GM19238 (cell line): Measurements from ENCODE around the gene FGF14.

Experiments
- DNase-seq: peaks from one replicate; pipeline ENCODE4 v3.0.0; 2011; ENCODE audit warnings: low spot score; ENCODE audit not compliant: insufficient read length

The FGF14 gene

DNA sequence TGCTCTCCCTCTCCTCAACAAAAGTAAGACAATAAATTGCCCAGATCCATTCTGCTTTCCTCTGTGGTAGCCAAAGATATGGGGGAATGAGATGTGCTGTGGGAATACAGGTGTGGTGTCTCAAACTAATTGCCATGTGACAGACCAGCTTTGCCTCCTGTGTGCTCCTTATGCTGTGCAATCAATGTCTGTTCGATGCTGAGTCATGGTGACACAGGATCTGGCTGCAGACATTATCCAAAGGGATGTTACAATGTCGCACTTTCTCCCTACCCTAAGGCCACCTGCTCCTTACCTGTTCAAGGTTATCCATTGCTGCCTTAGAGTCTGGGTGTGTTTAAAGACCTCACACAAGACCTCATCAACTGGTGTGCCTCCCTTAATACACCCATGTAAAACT, 32.5 kb downstream of the FGF14 start:
- no peak for DNase-seq

- DNase-seq, result no peak
These were observed 34.0 kb downstream of the FGF14 start for GRCh38 chr13:102367836-102368235.

- no peak for DNase-seq
These were observed 40.7 kb downstream of the FGF14 start for GRCh38 chr13:102361113-102361512.

- no peak for DNase-seq
These were observed 42.6 kb downstream of the FGF14 start for GRCh38 chr13:102359264-102359663.

GRCh38 chr13:102355251-102355650, 46.6 kb downstream of the FGF14 start:
- no peak for DNase-seq

DNA sequence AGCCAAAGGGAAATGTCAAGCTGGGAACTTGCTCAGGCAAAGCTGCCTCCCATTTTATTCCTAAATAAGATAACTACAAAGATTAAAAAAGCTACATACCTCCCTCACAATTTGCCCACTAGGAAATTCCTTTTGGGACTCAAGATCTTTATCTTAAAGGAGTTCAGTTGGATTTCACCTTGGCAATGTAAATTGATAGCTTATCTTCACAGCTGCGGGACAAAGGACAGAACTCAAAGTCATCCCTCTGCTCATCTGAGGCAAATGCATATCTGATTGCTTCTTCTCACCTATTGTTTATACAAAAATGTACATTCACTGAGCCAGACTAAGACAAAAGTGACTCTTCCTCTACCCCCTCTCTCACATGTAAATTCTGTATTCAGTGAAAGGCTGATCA, 47.8 kb downstream of the FGF14 start:
- DNase-seq, result no peak

DNA sequence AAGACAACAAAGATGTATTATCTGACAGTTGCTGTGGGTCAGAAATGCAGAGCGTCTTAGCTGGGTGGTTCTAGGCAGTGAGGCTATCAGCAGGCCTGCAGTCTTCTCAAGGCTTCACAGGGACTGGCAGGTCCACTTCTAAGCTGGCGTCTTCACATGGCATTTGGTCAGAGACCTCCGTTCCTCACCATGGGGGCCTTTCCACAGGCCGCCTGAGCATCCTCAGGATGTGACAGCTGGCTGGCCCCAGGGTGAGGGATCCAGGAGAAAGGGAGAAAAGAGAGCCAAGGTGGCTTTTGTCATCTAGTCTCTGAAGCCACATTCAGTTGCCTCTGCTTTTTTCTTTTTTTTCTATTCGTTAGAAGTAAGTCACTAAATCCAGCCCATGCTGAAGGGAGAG, 50.3 kb downstream of the FGF14 start:
- no peak for DNase-seq

DNA sequence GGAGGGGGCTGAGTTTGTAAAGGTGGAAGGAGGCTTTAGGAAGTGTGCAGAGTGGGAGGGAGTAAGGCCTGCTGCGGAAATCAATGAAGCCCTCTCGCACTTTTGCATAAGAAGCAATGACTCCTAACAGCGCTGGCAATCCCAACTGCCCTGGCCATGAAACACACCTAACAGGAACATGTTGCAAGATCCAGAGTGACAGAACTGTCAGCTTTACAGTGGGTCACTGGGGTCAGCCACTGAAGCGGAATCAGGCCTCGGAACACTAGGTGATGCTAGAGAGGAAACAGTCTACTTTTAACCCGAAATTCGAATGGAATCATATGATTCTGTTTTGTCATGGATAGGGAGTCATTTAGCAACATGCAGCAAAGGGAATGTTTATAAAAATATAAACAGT, 54.4 kb downstream of the FGF14 start:
- DNase-seq, result no peak

- no peak for DNase-seq
These were observed 55.1 kb downstream of the FGF14 start for GRCh38 chr13:102346769-102347168.

DNA sequence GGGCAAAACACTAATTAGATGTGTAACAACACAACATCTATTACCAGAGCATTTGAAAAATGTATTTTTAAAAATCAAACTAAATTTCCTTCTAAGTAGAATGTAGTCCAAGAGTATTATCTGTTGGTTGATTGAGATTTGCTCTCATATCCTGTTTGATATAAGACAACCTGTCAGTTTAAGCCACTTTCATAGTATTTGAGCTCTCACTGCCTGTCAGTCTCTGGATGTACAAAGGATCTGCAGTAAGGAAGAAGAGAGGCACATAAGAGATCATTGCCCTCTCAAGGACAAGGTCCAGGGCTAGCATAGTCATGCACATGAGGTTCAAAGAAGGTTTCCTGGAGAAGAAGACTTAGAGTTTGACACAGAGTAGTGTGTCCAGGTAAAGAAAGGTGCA, 57.4 kb downstream of the FGF14 start:
- DNase-seq, result no peak

- no peak for DNase-seq
These were observed 68.3 kb downstream of the FGF14 start for GRCh38 chr13:102333320-102334198.

GRCh38 chr13:102328909-102329308, 72.9 kb downstream of the FGF14 start:
- DNase-seq, result no peak

GRCh38 chr13:102327119-102327617, 74.7 kb downstream of the FGF14 start:
- no peak for DNase-seq

- DNase-seq, result no peak
These were observed 75.3 kb downstream of the FGF14 start for GRCh38 chr13:102326381-102327118.

- no peak for DNase-seq
These were observed 76.5 kb downstream of the FGF14 start for GRCh38 chr13:102325321-102325720.

DNA sequence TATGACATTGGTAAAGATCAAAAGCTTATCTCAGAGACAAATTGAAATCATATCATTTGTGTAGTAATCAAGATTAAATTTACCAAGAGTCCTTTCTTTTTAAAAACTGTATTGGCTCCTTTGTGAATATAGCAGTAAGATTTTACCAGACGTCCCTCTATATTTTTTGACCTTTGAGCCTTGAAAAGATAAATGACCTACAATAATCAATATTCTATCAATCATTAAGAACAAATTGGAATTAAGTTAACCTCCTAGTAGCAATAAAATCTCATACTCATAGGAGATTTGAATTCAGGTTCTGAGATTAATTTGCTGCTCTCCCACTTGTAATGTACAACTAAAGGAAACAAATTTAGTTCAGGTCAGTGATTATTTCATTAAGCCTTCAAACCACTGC, 78.3 kb downstream of the FGF14 start:
- no peak for DNase-seq

- no peak for DNase-seq
These were observed 78.8 kb downstream of the FGF14 start for GRCh38 chr13:102323012-102323411.

DNA sequence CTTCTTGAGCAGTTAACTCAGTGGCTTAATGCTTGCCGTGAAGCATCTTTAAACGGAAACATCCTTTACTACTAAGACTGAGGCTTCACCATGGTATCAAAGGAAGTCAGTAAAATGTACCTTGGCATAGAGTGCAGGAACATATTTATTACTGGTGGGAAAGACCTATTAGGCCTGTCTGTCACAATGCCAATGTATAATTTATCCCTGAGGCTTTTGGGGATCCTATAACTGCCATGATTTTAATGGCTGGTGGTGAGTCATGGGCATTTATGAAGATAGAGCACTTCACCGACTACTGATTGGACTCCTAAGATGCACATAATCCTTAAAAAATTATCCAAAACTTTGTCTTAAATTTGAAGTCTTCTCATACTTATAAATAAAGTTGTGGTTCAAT, 79.6 kb downstream of the FGF14 start:
- no peak for DNase-seq

DNA sequence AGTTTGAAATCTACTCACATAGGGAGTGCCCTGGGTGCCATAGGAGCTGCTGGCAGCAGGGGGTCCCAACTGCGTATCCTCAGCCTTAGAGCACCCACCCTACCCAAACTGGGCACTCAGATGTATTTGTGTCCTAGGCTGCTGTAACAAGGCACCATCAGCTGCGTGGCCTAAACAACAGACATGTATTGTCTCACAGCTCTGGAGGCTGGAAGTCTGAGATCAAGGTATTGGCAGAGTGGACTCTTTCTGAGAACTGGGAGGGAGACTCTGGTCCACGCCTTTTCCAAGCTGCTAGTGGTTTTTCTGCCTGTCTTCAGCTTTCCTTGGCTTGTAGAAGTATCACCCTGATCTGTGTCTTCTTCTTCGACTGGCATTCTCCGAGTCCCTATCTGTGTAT, 83.6 kb downstream of the FGF14 start:
- DNase-seq, result no peak

DNA sequence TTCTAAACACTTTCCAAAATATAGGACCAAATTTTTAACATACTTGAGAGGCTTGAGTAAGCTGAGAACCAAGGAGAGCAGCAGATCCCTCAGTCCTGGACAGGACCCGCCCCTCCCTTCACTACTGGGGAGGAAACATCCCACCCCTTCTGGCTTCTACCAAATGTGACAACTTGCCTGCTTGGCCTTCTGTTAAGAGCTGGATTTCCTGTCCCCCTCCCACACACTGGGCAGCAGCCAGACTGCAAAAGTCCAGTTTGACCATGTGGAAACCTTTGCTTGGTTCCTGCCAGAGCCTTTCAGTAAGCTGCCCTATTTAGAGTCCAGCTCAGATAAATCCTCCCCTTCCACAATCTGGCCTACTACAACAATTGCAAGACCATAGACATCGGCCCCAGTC, 84.3 kb downstream of the FGF14 start:
- no peak for DNase-seq

DNA sequence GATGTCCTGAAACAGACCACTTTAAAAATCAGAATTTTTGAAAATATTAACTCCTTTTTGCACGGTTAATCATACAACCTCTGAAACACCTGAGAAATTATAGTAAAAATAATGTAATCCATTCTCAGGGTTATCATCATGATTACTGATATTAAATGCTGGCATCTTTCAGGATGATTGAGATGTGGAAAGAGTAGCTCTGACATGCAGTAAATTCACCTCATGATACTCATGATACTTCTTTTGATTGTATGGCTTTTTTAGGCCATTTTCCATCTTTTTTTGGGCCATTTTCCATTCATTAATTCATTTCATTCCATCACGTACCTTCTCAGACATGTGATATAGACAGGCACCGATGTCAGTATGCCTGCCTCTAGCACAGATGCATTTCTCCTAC, 85.1 kb downstream of the FGF14 start:
- DNase-seq, result no peak

GRCh38 chr13:102312841-102313240, 89.0 kb downstream of the FGF14 start:
- no peak for DNase-seq

- no peak for DNase-seq
These were observed 89.9 kb downstream of the FGF14 start for GRCh38 chr13:102311901-102312300.
